DMS53 (cell line): ENCODE data around the gene NEMP2.

Experiments used
- DNase-seq: peaks from one replicate; lab custom pipeline; 2025; lab: John Stamatoyannopoulos, UW

Gene NEMP2, protein sequence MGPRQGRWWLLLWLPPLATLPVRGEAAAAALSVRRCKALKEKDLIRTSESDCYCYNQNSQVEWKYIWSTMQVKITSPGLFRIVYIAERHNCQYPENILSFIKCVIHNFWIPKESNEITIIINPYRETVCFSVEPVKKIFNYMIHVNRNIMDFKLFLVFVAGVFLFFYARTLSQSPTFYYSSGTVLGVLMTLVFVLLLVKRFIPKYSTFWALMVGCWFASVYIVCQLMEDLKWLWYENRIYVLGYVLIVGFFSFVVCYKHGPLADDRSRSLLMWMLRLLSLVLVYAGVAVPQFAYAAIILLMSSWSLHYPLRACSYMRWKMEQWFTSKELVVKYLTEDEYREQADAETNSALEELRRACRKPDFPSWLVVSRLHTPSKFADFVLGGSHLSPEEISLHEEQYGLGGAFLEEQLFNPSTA

GRCh38 chr2:190534310-190535120 is at the start of gene NEMP2:
TSS of gene NEMP2 (minus strand) at chr2:190534722. CDS start at chr2:190534655, 67 bp downstream.
- peak; percentile 95 for DNase-seq

DNA sequence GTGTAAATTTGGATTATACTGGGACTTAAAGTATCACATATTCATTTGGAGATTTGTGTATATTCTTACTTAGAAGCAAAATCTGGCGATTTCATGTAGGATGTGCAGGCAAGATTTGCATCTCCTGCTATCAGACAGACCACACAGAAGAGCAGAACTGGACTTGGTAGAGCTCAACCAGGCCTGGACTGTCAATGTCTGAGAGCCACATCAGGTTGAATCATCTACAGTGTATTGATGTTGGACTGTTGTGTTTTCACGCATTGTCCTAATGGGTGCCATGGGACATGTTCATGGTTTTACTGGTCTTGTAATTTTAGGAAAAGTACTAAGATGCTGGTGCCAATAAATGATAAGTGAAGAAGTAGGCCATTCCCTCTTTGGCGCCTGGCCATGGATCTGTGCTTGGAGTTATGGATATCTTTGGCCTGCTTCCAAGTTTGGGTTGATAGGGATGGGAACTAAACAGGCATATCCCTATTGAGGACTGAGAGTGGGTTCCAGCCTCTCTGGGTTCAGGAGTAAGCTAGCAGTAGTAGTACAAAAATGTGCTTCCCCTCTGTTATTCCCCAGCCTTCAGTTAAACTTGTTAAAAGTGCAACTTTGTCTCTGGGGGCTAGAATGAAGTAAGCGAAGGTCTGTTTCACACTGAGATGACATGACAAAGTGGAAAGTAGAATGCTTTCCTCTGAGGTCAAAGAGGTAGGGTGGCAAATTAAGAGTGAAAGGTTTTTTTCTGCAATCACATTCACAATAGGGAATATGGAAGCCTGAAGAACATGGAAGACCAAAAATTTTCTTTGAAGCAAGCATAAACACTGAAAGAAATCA is 49.2 kb upstream of the NEMP2 start:
- DNase-seq, result no peak

DNA sequence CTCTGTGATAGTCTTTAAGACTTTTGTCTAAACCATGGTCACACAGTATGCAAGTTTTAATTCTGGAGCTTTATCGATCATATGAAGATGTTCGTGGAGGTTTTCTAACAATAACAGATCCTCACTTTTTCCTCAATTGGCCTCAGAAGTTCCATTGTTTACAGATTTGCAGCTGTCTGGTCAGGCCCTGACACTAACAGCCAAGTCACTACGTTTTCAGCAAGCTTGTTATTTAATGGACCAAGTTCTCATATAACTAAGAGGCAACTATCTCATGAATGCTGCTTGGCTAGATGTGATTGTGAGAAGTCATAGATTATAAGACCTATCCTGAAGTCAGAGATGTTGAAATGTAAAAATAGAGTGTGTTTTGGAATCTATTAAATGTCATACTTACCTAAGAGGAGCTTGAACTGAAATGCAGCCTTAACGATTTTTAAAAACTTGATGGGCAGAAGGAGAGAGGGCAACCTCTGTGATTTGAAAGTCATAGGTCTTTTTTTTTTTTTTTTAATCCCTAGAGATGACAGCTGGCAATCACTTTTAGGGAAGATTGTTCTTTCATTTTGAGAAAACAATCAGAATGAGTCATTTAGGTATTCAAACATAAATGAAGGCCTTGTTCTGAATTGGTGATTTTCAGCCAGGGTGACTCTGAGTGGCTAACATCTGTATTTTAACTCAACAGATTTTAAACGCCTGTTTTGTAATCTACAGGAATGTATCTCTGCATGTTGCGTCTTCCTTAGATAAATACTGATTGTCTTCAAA is 48.4 kb upstream of the NEMP2 start:
- DNase-seq, result no peak

- DNase-seq, result no peak
Observed at GRCh38 chr2:190582019-190582418, 47.5 kb upstream of the NEMP2 start.

DNA sequence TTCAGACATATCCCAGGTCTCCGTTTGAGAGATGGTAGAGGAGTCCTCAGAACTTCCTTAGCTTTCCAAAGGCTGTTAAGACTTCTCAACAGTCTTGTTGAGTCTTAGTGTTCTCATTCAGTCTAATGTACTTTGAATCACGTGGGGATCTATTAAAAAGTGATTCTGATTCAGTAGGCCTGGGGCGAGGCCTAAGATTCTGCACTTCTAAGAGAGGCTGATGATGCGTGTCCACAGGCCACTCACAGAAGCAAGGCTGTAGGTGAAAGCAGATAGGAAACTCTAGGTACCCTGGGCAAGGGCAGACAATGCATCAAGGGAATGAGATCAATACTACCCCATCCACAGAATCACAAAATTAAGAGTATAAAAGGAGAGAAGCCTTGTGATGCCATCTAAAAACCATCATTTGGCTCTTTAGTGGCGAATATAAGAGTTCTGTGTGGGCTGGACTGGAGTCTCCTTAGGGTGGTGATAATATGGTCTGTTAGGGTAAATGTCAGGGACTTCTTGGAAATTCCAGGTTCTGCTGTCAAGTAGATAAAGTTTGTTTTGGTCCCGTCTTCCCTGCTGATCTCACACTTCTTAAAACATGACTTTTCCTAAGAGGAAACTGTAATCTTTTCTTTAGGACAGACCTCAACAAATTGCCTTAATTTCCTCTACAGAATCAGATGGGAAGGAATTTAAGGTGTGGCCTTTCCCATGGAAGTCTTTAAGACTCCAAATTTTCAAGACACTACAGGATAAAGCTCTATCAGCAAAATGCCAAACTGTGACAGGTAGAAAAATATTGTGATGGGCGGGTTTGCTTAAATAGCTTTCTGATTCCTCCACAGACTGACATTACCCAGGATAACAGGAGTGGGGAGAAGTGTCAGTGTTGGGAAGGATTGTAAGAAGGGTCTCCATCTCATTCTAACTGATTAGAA is 45.7 kb upstream of the NEMP2 start:
- no peak for DNase-seq

DNA sequence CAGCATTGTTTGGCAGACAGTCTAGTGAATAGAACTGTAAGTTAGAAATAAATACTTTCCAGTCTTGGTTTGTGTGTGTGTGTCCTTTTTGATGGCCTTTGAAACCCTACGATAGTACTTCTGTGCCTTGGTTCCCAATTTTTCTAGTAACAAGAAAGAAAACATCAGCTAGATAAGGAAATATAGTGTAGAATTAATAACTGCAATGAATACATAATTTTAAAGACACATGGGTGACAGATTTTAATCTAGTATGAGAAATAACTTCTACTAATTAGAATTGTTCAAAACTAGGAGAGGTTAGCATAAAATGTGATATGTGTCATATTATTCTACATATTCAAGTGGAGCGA is 44.5 kb upstream of the NEMP2 start:
- DNase-seq, result no peak

DNA sequence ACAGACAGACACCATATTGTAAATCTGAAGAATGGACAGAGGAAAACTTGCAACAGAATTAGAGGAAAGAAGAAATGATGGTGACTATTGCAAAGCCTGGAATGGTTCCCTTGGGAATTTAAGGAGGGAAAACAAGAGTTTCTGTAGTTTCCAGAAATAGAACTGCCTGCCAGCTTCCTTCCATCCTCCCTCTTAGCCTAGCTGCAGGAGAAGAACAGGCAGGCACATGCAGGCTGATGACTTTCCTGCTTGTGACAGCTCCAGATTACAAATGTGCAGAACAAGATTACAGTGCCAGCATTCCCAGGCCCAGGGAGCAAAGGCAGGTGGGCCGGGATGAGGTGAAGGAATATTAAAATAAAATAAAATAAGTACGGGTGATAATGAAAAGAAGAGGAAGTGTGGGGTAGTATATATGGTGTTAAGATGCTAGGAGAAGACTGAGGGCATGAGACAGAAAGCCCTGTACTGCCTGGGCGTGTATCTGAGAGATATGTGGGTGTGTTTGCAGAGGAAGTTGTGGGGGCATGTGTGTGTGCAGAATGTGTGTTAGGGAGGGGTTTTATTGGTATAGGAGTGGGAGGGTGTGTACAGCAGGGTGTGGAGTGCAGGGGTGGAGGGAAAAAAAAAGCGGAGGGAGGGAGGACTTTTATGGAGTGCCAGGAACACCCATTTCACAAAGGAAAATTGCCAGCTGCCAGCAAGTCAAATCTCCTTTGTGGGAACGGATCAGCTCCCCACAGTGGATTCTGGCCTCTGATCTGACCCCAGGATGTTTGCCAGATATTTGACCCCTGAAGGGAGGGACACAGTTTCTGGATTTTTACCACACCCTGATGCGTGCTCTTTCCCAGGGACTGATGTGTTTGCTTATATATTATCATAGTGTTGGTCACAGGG is 43.9 kb upstream of the NEMP2 start:
- no peak for DNase-seq

- no peak for DNase-seq
Observed at GRCh38 chr2:190576573-190576972, 42.1 kb upstream of the NEMP2 start.

DNA sequence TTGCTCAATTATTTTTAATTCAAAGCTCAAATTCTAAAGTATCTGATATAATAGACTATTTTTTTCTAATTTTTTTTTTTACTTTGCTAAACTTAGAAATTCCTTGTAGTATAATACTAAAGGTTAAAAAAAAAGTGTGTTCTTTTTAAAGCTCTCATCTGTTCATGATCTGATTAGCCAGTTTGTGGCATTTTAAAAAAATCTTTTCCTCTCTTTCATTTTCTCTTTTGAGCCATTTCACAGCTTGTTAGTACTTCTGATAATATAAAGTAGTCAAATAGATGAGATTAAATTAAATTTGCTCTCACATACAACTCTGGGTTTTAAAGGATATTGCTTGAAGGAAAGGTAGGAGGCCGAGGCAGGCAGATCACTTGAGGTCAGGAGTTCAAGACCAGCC is 40.7 kb upstream of the NEMP2 start:
- DNase-seq, result no peak

DNA sequence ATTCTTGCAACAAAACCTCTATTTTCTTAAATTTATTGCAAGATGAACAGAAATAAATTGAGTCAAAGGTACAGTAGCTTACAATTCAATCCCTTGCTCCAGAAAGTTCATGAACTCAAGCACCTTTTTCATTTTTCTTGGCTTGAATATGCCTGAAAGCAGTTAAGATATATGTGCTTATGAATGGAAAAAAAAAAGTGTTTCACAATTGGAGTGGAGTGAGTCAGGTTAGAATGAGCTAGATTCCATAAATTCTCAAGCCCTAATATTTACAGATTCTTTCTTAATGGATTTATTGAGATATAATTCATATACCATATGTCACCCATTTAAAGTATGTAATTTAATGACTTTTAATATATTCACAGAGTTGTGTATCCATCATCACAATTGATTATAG is 39.6 kb upstream of the NEMP2 start:
- DNase-seq, result no peak

DNA sequence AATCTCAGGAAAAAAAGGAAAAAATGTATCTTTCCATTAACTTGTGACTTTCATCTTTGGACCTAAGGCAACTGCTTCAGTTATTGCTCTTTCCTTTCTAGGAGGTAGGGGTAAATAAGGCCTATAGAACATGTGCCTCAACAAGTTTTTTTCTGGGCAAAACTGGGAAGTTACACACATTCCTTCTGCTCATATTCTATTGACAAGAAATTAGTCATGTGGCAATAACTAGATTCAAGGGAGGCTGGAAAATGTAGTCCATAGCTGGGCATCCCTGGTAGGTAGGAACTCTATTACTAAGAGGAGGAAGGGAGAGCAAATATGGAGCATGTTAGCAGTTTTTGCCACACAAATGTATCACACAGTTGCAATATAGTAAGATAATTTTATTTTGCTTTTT is 37.7 kb upstream of the NEMP2 start:
- no peak for DNase-seq

DNA sequence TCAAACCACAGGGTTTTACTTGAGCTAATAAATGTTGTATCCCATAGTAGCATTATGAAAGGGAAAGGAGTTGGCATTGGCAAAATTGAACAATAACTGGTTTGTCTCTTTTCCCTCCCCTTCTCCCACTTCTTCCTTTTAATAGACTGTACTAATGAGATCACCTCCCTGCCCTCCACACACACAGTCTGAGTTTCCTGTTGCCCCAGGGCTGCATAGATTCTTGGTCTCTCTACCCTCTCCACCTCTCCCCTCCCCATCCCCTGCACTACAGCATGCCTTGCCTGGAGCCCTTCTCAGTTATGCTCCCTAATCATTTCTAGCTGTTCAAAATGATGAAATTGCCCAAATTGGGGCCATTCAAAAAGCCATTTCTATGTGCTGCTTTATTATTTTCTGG is 37.2 kb upstream of the NEMP2 start:
- DNase-seq, result no peak

DNA sequence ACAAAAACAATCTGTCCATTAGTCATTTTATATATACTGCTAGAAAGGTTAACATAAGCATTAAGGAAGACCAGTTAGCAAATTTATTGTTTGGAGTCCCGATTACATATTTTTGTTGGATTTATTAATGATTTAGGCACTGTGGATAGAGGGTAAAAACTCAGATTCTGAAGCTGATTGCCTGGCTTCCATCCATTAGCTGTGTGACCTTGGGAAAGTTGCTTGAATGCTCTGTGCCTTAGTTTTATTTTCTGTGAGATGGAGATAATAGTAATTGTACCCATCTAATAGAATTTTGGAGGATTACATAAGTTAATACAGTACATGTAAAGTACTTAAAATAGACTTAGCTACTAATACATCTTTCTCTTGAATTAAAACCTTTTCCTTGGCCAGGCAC is 36.3 kb upstream of the NEMP2 start:
- DNase-seq, result no peak

DNA sequence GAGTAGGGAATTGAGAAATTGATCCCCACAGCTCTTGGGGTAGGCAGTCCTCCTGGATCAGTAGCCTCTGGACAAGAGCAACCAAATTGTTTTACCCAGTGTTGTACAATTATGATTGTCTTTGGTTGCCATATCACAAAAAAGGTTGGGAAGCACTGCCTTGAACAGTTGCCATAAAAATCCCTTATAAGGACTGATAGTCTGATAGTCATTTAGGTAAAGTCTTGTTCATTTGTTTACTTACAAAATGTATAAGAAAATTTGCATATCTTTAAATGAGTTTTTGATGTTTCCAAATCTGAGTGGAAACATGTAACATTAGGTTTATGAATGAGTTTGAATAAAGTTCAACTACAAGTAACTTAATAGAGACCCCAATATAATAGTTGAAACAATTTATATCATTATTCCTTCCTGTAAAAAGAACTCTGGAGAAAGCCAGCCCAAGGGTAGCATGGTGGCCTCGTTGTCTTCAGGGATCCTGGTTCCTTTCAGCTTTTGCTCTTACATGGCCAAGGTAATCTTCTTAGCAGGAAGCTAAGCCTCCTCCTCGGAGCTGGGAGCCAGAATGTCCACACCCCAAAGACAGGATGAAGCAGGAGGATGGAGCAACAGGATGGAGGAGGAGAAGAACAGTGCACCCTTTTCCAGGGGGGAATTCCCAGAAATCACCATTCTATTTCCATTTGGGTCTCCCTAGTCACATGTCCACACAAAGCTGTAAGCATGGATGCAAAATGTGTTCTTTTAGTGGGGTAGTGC is 35.7 kb upstream of the NEMP2 start:
- no peak for DNase-seq

- DNase-seq, result no peak
Observed at GRCh38 chr2:190564838-190565237, 30.3 kb upstream of the NEMP2 start.

GRCh38 chr2:190563646-190564045 is 29.1 kb upstream of the NEMP2 start:
- DNase-seq, result no peak

GRCh38 chr2:190563109-190563508 is 28.6 kb upstream of the NEMP2 start:
- peak; percentile 10 for DNase-seq

DNA sequence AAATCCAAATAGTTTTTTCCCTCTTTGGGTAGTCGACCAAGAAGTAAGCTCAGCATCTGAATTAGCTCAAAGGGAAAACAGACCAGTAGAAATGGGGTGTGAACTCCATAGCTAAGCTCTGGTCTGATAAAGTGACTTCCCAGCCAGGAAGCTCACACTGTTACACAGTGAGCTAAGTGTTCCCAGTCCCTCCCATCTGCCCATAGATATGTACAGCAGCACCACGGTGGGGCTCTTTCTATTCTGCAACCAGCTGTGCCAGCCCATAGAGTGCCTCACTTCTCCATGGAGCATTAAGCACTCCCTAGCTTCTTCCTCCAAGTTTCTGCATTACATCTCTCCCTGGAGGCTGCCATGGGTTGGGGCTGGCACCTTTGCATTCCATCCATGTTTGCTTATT is 27.6 kb upstream of the NEMP2 start:
- peak; percentile 10 for DNase-seq

- no peak for DNase-seq
Observed at GRCh38 chr2:190561094-190561493, 26.6 kb upstream of the NEMP2 start.
